GM23248 (cell line): ENCODE measurements around the gene GALNT14. TPM values are rescaled to one million over a fixed set of nuclear protein-coding genes. Genes with fewer than 3 reads are reported as not detected.

Experiments used
- DNase-seq: peaks from one replicate; pipeline ENCODE4 v3.0.0-alpha.2; 2015
- H2AFZ ChIP-seq: fragments of 200-600 bp; sonication (generic); 2 replicates; pipeline ENCODE4 v1.6.1; 2016; ENCODE audit warnings: antibody characterized with exemption
- H3F3A ChIP-seq: fragments of 200-600 bp; sonication (generic); 2 replicates; pipeline ENCODE4 v1.6.1; 2016; ENCODE audit warnings: mild to moderate bottlenecking, antibody characterized with exemption, mixed run types; ENCODE audit not compliant: insufficient read depth
- H3K27ac ChIP-seq: fragments of 200-600 bp; sonication (generic); 2 replicates; pipeline ENCODE4 v1.5.1; 2016; ENCODE audit warnings: mild to moderate bottlenecking
- H3K27me3 ChIP-seq: fragments of 200-600 bp; sonication (generic); replicated peaks from 2 replicates; pipeline ENCODE4 v1.6.1; 2016; ENCODE audit warnings: mild to moderate bottlenecking; ENCODE audit not compliant: insufficient read depth
- H3K36me3 ChIP-seq: fragments of 200-600 bp; sonication (generic); 2 replicates; pipeline ENCODE4 v1.6.1; 2016; ENCODE audit warnings: low read depth, mild to moderate bottlenecking
- H3K4me1 ChIP-seq: fragments of 200-600 bp; sonication (generic); 2 replicates; pipeline ENCODE4 v1.6.1; 2016; ENCODE audit warnings: mild to moderate bottlenecking; ENCODE audit not compliant: insufficient read depth
- H3K4me2 ChIP-seq: fragments of 200-600 bp; sonication (generic); one replicate; pipeline ENCODE4 v1.6.1; 2016; ENCODE audit warnings: mild to moderate bottlenecking; ENCODE audit not compliant: unreplicated experiment
- H3K4me3 ChIP-seq: fragments of 200-600 bp; sonication (generic); 2 replicates; pipeline ENCODE4 v1.5.1; 2016; ENCODE audit warnings: mild to moderate bottlenecking
- H3K79me2 ChIP-seq: fragments of 200-600 bp; sonication (generic); 2 replicates; pipeline ENCODE4 v1.6.1; 2016; ENCODE audit warnings: mild to moderate bottlenecking; ENCODE audit not compliant: insufficient read depth
- H3K9ac ChIP-seq: fragments of 200-600 bp; sonication (generic); 2 replicates; pipeline ENCODE4 v1.6.1; 2016; ENCODE audit warnings: mild to moderate bottlenecking
- H3K9me2 ChIP-seq: fragments of 200-600 bp; sonication (generic); 2 replicates; pipeline ENCODE4 v1.6.1; 2016; ENCODE audit warnings: mixed run types, mild to moderate bottlenecking, moderate library complexity; ENCODE audit not compliant: insufficient read depth
- H3K9me3 ChIP-seq: fragments of 200-600 bp; sonication (generic); one replicate; pipeline ENCODE4 v1.6.1; 2017; ENCODE audit warnings: low read depth
- H4K20me1 ChIP-seq: fragments of 200-600 bp; sonication (generic); 2 replicates; pipeline ENCODE4 v1.6.0; 2016; ENCODE audit not compliant: insufficient read depth
- EZH2 ChIP-seq: fragments of 200-600 bp; sonication (generic); IDR thresholded peaks from 2 replicates; pipeline ENCODE4 v1.6.1; 2018; ENCODE audit warnings: antibody characterized with exemption, mild to moderate bottlenecking; ENCODE audit not compliant: insufficient read depth, poor library complexity, severe bottlenecking
- EZH2phosphoT487 ChIP-seq: fragments of 200-600 bp; sonication (generic); IDR thresholded peaks from 2 replicates; pipeline ENCODE4 v1.6.1; 2018; ENCODE audit warnings: antibody characterized with exemption, moderate library complexity, mild to moderate bottlenecking, low read depth; ENCODE audit not compliant: insufficient read depth
- WGBS, 2 experiments: methylation state at CpG; one replicate each; pipeline ENCODE4 v1.1.6; 2015 to 2017; ENCODE audit warnings: low lambda C conversion rate in 2 of 2, low coverage in 1 of 2; ENCODE audit errors: missing lambda C conversion rate in 2 of 2; 5-methylcytosine and 5-hydroxymethylcytosine counted together
- in situ Hi-C: fragments of 300-500 bp; cut with MboI; formaldehyde crosslinking; loops from 2 replicates; pipeline ENCODE4 v1.15.0; 2020
- polyA plus RNA-seq: library from polyadenylated mRNA; unstranded; fragments of >200 nt; fragmentation: Nextera tagmentation; extraction: Ambion mirVana; gene quantifications from 2 replicates; pipeline ENCODE4 v1.2.1, GENCODE V29; 2016
- total RNA-seq: library from RNA; depleted of rRNA; stranded (reverse); fragments of >200 nt; shearing (Covaris generic); gene quantifications from 2 replicates; pipeline ENCODE4 v1.2.3, GENCODE V29; 2014

GALNT14 gene
- total and polyA plus RNA-seq, 2 experiments from 2014 or later = 3.2 to 3.5 TPM

DNA sequence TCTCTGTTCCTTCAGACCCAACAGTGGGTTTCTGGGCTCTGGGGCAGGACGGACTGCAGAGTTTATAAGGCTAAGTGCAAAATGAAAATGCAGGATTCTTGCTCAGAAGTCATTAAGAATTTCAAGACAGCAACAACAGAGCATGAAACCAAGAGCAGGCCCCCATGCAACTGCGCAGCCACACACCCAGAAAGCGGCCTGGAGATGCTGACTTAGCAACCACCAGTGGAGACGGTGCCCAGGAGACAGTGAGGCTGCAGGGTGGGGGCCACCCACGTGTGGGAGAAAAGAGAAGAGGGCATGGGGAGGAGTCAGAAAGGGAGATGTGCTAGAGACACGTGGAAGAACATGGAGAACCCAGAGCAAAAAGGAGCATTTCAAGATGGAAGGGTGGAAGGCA lies 66.5 kb downstream of the GALNT14 start:
- Histone ChIP-seq H3K27me3 (no peaks in the 10 kb centered on the region), H3K9ac (no peak overlapping the region), H3K79me2 (no peaks in the 10 kb centered on the region), H3K9me2 (no peaks in the 10 kb centered on the region), H3F3A (no peaks in the 10 kb centered on the region), H3K4me1 (no peaks in the 10 kb centered on the region), H3K4me2 (no peak overlapping the region), H2AFZ (no peak overlapping the region), H3K4me3 (no peak overlapping the region), H3K36me3 (no peaks in the 10 kb centered on the region), H3K9me3 (no peaks in the 10 kb centered on the region), H4K20me1 (no peaks in the 10 kb centered on the region), H3K27ac (no peak overlapping the region)
- WGBS, 2 experiments = 57% methylated on average over 6 of the region's 6 CpGs
- no peak for DNase-seq
- in situ Hi-C loops = no loop called here
- no peak for TF ChIP-seq EZH2phosphoT487
- TF ChIP-seq EZH2 = no peak

DNA sequence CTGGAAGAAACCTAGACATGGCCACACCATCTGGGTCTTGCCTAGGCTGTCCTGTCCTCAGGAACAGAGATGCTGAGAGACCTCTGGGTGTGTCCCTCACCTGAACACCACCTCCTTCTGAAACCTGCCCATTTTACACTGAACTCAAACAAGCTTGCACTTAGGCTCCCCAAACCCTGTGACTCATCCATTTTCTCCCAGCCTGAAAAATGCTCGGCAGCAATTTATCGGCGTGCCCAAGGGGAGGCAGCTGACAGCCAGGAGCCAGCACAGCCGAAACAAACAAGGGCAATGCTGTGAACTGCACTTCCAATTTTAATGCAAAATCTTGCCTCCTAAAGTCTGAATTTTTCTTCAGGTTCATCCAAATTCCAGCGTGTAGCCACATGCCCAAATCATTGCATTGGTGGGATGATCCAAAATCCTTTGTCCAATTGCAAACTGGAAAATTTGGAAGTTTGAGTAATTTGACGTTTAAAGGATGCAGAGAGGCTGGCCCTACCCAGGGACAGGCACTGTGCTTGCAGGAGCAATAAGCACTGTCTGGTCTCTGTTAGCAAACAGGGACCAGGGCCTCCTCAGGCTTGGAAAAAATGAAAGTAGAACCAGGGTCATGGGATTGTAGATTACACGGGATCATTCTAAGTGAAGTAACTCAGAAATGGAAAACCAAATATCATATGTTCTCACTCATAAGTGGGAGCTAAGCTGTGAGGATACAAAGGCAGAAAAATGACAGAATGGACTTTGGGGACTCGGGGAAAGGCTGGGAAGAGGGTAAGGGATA lies 67.7 kb downstream of the GALNT14 start:
- no peaks in the 10 kb centered on the region for H3K4me1 ChIP-seq
- no peaks in the 10 kb centered on the region for H3K9me2 ChIP-seq
- H3K27ac ChIP-seq = no peak overlapping the region
- no peak overlapping the region for H3K4me2 ChIP-seq
- no peak overlapping the region for H2AFZ ChIP-seq
- H3K79me2 ChIP-seq = no peaks in the 10 kb centered on the region
- no peaks in the 10 kb centered on the region for H3K9me3 ChIP-seq
- no peak for DNase-seq
- H3K9ac ChIP-seq = no peak overlapping the region
- no peaks in the 10 kb centered on the region for H3F3A ChIP-seq
- no peak for TF ChIP-seq EZH2
- H4K20me1 ChIP-seq = no peaks in the 10 kb centered on the region
- in situ Hi-C loops = no loop called here
- H3K36me3 ChIP-seq = no peaks in the 10 kb centered on the region
- WGBS, 2 experiments = 64 to 66% methylated on average over 8 of the region's 8 CpGs
- no peak overlapping the region for H3K4me3 ChIP-seq
- no peaks in the 10 kb centered on the region for H3K27me3 ChIP-seq

DNA sequence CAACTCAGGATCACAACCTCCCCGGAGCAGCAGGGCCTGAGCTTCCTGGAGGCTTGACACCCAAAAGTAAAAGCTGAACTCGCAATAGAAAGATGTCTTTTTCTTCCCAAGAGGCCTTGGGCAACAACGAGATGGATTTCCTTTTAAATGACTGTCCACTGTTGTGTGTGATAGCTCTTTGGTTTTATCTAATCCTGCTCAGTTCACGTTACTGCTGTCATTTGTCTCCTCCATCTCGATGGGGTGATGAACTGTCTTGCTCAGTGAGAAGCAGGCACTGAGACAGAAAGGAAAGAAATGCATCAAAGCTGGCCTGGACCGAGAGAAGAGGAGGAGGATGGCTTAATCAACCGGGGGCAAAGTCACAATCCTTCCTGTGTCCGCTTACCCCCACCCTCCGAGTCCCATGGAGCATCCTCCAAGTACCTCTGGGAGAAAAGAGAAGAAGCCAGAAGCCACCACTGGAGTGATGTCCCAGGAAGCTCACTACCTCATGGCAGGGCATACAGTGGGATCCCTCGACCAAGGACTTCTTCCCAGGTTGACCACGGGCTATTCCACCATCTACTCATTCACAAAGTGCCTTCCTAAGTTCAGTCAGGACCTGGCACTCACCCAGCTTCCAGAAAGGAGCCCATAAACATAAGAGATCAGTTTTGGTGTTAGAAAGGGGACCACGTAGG lies 68.5 kb downstream of the GALNT14 start:
- no peak overlapping the region for H2AFZ ChIP-seq
- TF ChIP-seq EZH2 (no peak), EZH2phosphoT487 (no peak)
- no peak overlapping the region for H3K27ac ChIP-seq
- H3K4me3 ChIP-seq = no peak overlapping the region
- no peaks in the 10 kb centered on the region for H3F3A ChIP-seq
- no peak overlapping the region for H3K9ac ChIP-seq
- no peaks in the 10 kb centered on the region for H3K4me1 ChIP-seq
- H3K79me2 ChIP-seq = no peaks in the 10 kb centered on the region
- no peaks in the 10 kb centered on the region for H4K20me1 ChIP-seq
- 44 to 46% methylated on average over 12 of the region's 12 CpGs for WGBS, 2 experiments
- in situ Hi-C loops = no loop called here
- no peak overlapping the region for H3K4me2 ChIP-seq
- no peak for DNase-seq
- no peaks in the 10 kb centered on the region for H3K9me2 ChIP-seq
- no peaks in the 10 kb centered on the region for H3K27me3 ChIP-seq
- no peaks in the 10 kb centered on the region for H3K9me3 ChIP-seq
- no peaks in the 10 kb centered on the region for H3K36me3 ChIP-seq

DNA sequence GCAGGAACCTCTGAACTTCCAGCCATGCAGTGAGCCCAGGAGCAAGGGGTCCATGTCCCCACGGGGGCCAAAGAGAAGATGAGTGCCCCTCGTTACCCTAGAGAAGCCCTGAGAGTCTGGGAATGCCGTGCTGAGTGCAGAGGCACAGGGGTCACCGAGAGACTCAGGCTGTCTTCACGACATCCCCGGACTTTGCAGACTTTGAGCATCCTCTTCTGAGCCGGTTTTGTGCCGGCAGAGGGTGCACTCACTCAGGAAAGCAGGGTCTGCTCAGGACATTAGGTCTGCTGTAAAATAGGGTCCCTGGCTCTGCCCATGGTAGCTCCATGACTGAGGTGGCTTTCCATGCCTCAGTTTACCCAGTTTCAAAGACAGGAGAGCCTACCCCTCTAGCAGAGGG lies 71.0 kb downstream of the GALNT14 start:
- Histone ChIP-seq H2AFZ (no peak overlapping the region), H3K4me2 (no peak overlapping the region), H3K27ac (no peak overlapping the region), H3K4me3 (no peak overlapping the region), H4K20me1 (no peaks in the 10 kb centered on the region), H3K27me3 (no peaks in the 10 kb centered on the region), H3F3A (no peaks in the 10 kb centered on the region), H3K4me1 (no peaks in the 10 kb centered on the region), H3K9me2 (no peaks in the 10 kb centered on the region), H3K79me2 (no peaks in the 10 kb centered on the region), H3K9me3 (no peaks in the 10 kb centered on the region), H3K36me3 (no peaks in the 10 kb centered on the region), H3K9ac (no peak overlapping the region)
- DNase-seq = no peak
- WGBS, 2 experiments = 61 to 66% methylated on average over 8 of the region's 8 CpGs
- in situ Hi-C loops = no loop called here
- TF ChIP-seq EZH2 = no peak
- no peak for TF ChIP-seq EZH2phosphoT487
